AG04450 (cell line): ENCODE measurements around the gene CLEC14A. TPM values are rescaled to one million over a fixed set of nuclear protein-coding genes. Genes with fewer than 3 reads are reported as not detected.
A peak's percentile ranks its signal among the peaks of the same experiment; 100 is the strongest.

Experiments used
- CTCF ChIA-PET: fragments of 300-600, 350-600 bp; formaldehyde crosslinking; extraction: SDS; loops from one replicate; lab custom pipeline; 2022; ENCODE audit warnings: antibody characterized with exemption, inconsistent platforms; lab: Charles Lee
- POLR2A ChIA-PET: fragments of 350-600 bp; formaldehyde crosslinking; extraction: SDS; loops from one replicate; lab custom pipeline; 2021; ENCODE audit warnings: antibody characterized with exemption, inconsistent platforms; lab: Yijun Ruan, JAX
- DNase-seq: peaks from one replicate; pipeline ENCODE4 v3.0.0-alpha.2; 2011; ENCODE audit warnings: low read depth, low spot score
- H3K27ac ChIP-seq: one replicate; pipeline ENCODE4 v1.5.1; 2012; ENCODE audit warnings: low read depth, low read length, control low read depth
- H3K27me3 ChIP-seq: one replicate; pipeline ENCODE4 v1.6.0; 2012; ENCODE audit warnings: low read length; ENCODE audit not compliant: control insufficient read depth, insufficient read depth
- H3K4me3 ChIP-seq: 2 replicates; pipeline ENCODE4 v1.5.1; 2011; ENCODE audit warnings: mild to moderate bottlenecking, low read depth, low read length, control low read depth
- H3K9me3 ChIP-seq: 2 replicates; pipeline ENCODE4 v1.5.1; 2012; ENCODE audit warnings: low read length; ENCODE audit not compliant: control insufficient read depth, insufficient read depth
- CTCF ChIP-seq: IDR thresholded peaks from 2 replicates; pipeline ENCODE4 v1.5.1; 2011; ENCODE audit warnings: low read depth, low read length, control low read depth, inconsistent platforms
- polyA plus RNA-seq: library from polyadenylated mRNA; depleted of rRNA; stranded (reverse); fragments of >200 nt; gene quantifications from 2 replicates; pipeline ENCODE4 v1.2.3, GENCODE V29; 2011

CLEC14A gene
- polyA plus RNA-seq, 1 experiment, result 0.25 TPM

GRCh38 chr14:38291681-38292467 is 36.0 kb upstream of the CLEC14A start:
- POLR2A ChIA-PET, result no interaction called here
- H3K27ac ChIP-seq, result no peak overlapping the region

GRCh38 chr14:38290601-38291188 is 34.8 kb upstream of the CLEC14A start:
- Histone ChIP-seq H3K27ac (no peak overlapping the region), H3K27me3 (no peaks in the 10 kb centered on the region), H3K4me3 (no peak overlapping the region), H3K9me3 (no peaks in the 10 kb centered on the region)
- ChIA-PET POLR2A (no interaction called here), CTCF (interaction anchor here (1.3 kb wide), 1 partner anchor 80 kb away, joined by 4 read pairs; no protein-coding TSS in a partner anchor)
- no peak for TF ChIP-seq CTCF
- peak; percentile 74 for DNase-seq

More at GRCh38 chr14:38291681-38292467, 36.0 kb upstream of the CLEC14A start:
- H3K4me3 ChIP-seq, result no peak overlapping the region
- no peak for DNase-seq
- CTCF ChIA-PET, result interaction anchor here (0.6 kb wide), 1 partner anchor 165 kb away, joined by 3 read pairs; no protein-coding TSS in a partner anchor
- H3K9me3 ChIP-seq, result no peaks in the 10 kb centered on the region
- H3K27me3 ChIP-seq, result no peaks in the 10 kb centered on the region
- TF ChIP-seq CTCF, result no peak

- Histone ChIP-seq H3K9me3 (no peaks in the 10 kb centered on the region), H3K4me3 (no peak overlapping the region), H3K27ac (no peak overlapping the region), H3K27me3 (no peaks in the 10 kb centered on the region)
- TF ChIP-seq CTCF, result no peak
- DNase-seq, result no peak
- ChIA-PET CTCF (no interaction called here), POLR2A (no interaction called here)
These were observed 30.6 kb upstream of the CLEC14A start for GRCh38 chr14:38286452-38286851.

- H3K4me3 ChIP-seq, result no peak overlapping the region
- no peak for TF ChIP-seq CTCF
- no peak for DNase-seq
- POLR2A ChIA-PET, result no interaction called here
- no peaks in the 10 kb centered on the region for H3K9me3 ChIP-seq
- CTCF ChIA-PET, result interaction anchor here (0.8 kb wide), 1 partner anchor 77 kb away, joined by 3 read pairs; no protein-coding TSS in a partner anchor
- no peak overlapping the region for H3K27ac ChIP-seq
- H3K27me3 ChIP-seq, result no peaks in the 10 kb centered on the region
These were observed 30.1 kb upstream of the CLEC14A start for GRCh38 chr14:38285962-38286361.

- Histone ChIP-seq H3K27ac (no peak overlapping the region), H3K4me3 (no peak overlapping the region), H3K27me3 (no peaks in the 10 kb centered on the region), H3K9me3 (no peaks in the 10 kb centered on the region)
- TF ChIP-seq CTCF, result no peak
- CTCF ChIA-PET, result no interaction called here
- DNase-seq, result no peak
- POLR2A ChIA-PET, result no interaction called here
These were observed 27.0 kb upstream of the CLEC14A start for GRCh38 chr14:38282936-38283335.
